HG02798 (cell line): ENCODE measurements around the gene CTAG1B.
"Not testable (repeated sequence)": the region's sequence is repeated elsewhere in the genome, so short reads cannot be mapped to it uniquely, and the experiment has no call there.

Source experiments
- ATAC-seq: cut with Tn5 transposase; IDR thresholded peaks from one replicate; pipeline ENCODE4 v1.9.1; 2021; ENCODE audit warnings: mild to moderate bottlenecking; ENCODE audit not compliant: unreplicated experiment, poor library complexity

CTAG1B gene

GRCh38 chrX:154630949-154631348 lies 11.9 kb upstream of the CTAG1B start:
- not testable (repeated sequence) for ATAC-seq

- peak; percentile 47 for ATAC-seq
These were observed 9.9 kb upstream of the CTAG1B start for GRCh38 chrX:154628960-154629359.

GRCh38 chrX:154620767-154621414 lies 1.8 kb upstream of the CTAG1B start:
- ATAC-seq, result not testable (repeated sequence)

GRCh38 chrX:154613586-154613985 lies 5.5 kb downstream of the CTAG1B start:
- not testable (repeated sequence) for ATAC-seq

GRCh38 chrX:154611146-154611545 lies 7.9 kb downstream of the CTAG1B start:
- ATAC-seq, result not testable (repeated sequence)

- ATAC-seq, result not testable (repeated sequence)
These were observed 10.3 kb downstream of the CTAG1B start for GRCh38 chrX:154608823-154609222.

- ATAC-seq, result not testable (repeated sequence)
These were observed 11.1 kb downstream of the CTAG1B start for GRCh38 chrX:154607976-154608375.

- no peak for ATAC-seq
These were observed 11.7 kb downstream of the CTAG1B start for GRCh38 chrX:154607370-154607769.

GRCh38 chrX:154605566-154605965 lies 13.5 kb downstream of the CTAG1B start:
- no peak for ATAC-seq

- ATAC-seq, result no peak
These were observed 15.3 kb downstream of the CTAG1B start for GRCh38 chrX:154603438-154604430.

- ATAC-seq, result no peak
These were observed 16.2 kb downstream of the CTAG1B start for GRCh38 chrX:154602766-154603437.

- no peak for ATAC-seq
These were observed 16.9 kb downstream of the CTAG1B start for GRCh38 chrX:154602226-154602625.

- ATAC-seq, result no peak
These were observed 18.2 kb downstream of the CTAG1B start for GRCh38 chrX:154600759-154601374.

- ATAC-seq, result no peak
These were observed 19.6 kb downstream of the CTAG1B start for GRCh38 chrX:154599531-154599930.

- ATAC-seq, result no peak
These were observed 20.4 kb downstream of the CTAG1B start for GRCh38 chrX:154598656-154599055.

GRCh38 chrX:154597221-154597620 lies 21.9 kb downstream of the CTAG1B start:
- no peak for ATAC-seq

- ATAC-seq, result no peak
These were observed 22.7 kb downstream of the CTAG1B start for GRCh38 chrX:154596290-154596929.

- ATAC-seq, result no peak
These were observed 23.4 kb downstream of the CTAG1B start for GRCh38 chrX:154595559-154596249.

- ATAC-seq, result no peak
These were observed 24.6 kb downstream of the CTAG1B start for GRCh38 chrX:154594491-154594890.
